Measurements from ENCODE around the gene DGKD. TPM values are rescaled to one million over a fixed set of nuclear protein-coding genes. Genes with fewer than 3 reads are reported as not detected.

DGKD gene, protein sequence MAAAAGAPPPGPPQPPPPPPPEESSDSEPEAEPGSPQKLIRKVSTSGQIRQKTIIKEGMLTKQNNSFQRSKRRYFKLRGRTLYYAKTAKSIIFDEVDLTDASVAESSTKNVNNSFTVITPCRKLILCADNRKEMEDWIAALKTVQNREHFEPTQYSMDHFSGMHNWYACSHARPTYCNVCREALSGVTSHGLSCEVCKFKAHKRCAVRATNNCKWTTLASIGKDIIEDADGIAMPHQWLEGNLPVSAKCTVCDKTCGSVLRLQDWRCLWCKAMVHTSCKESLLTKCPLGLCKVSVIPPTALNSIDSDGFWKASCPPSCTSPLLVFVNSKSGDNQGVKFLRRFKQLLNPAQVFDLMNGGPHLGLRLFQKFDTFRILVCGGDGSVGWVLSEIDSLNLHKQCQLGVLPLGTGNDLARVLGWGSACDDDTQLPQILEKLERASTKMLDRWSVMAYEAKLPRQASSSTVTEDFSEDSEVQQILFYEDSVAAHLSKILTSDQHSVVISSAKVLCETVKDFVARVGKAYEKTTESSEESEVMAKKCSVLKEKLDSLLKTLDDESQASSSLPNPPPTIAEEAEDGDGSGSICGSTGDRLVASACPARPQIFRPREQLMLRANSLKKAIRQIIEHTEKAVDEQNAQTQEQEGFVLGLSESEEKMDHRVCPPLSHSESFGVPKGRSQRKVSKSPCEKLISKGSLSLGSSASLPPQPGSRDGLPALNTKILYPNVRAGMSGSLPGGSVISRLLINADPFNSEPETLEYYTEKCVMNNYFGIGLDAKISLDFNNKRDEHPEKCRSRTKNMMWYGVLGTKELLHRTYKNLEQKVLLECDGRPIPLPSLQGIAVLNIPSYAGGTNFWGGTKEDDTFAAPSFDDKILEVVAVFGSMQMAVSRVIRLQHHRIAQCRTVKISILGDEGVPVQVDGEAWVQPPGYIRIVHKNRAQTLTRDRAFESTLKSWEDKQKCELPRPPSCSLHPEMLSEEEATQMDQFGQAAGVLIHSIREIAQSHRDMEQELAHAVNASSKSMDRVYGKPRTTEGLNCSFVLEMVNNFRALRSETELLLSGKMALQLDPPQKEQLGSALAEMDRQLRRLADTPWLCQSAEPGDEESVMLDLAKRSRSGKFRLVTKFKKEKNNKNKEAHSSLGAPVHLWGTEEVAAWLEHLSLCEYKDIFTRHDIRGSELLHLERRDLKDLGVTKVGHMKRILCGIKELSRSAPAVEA
- total RNA-seq (10 to 100 TPM; 26.0 to 32.3 TPM), polyA plus RNA-seq (ENCODE audit: insufficient read length in 2 of 2) (10 to 100 TPM; 55.4 to 75.0 TPM)
- long read RNA-seq, donor 1, full-length matches to known transcripts: 5 of 10 reads
- long read RNA-seq, donor 1, partial matches to known transcripts: 5 of 10 reads
- long read RNA-seq, donor 1, other reads (novel, unspliced or antisense): 0 of 10 reads
- long read RNA-seq, donor 2: 0 reads
- long read RNA-seq, donor 3, partial matches to known transcripts: 14 of 14 reads
- long read RNA-seq, donor 3, other reads (novel, unspliced or antisense): 0 of 14 reads
- long read RNA-seq, donor 4: 0 reads

DNA sequence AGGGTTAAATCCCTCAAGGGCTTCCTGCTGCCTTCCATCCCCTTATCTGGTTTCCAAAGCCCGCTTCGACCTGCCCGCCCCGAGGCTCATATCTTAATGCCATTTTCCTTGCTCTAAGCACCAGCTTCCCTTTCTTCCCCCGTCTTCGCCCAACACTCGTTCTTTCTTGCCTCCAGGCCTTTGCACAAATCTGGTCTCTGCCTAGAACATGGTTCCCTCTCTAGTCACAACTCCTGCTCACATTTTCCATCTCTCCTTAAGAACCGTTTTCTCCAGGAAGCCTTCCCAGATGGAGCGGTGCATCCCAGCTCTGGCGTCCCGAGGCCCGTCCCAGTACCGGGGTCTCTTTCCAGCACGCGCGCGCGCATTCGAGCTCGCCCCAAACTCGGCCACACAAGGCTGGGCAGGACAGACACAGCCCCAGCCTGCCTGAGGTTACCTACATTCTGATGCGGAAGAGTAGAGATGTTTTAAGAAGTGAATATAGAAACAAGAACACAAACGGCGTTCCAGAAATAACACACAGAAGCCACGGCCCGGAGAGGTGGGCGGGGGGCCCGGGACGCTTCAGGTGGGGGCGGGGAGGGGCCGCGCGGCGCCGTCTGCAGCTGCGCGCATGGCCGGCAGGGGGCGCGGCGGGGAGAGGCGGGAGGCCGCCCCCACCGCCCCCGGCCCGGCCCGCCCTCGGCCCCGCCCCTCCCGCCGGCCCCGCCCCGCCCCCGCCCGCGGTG, at the start of gene DGKD:
TSS of gene DGKD (plus strand) at position 726 of the 731 bp plus-strand sequence. CDS start 25 bp downstream, outside the sequence.
- 2% methylated on average over 51 of the region's 56 CpGs for WGBS (ENCODE audit: insufficient coverage)
- DNase-seq (ENCODE audit: low read depth in 4 of 6, low spot score in 6 of 6): peak; percentile 47 to 89 (median 66)
- Histone ChIP-seq H3K4me3 (ENCODE audit: low read depth, low read length) (peak within 1 kb of the TSS; percentile 63), H3K27ac (ENCODE audit: low read depth, low read length) (peak within 1 kb of the TSS; percentile 7), H3K9me3 (ENCODE audit: control insufficient read depth, insufficient read depth, low read length) (no peaks in the 10 kb centered on the region), H3K4me1 (ENCODE audit: control insufficient read depth, insufficient read depth, low read length) (peaks cover 26% of the 10 kb centered on the region), H3K36me3 (ENCODE audit: control insufficient read depth, insufficient read depth, low read length) (no peaks in the 10 kb centered on the region), H3K27me3 (ENCODE audit: control insufficient read depth, insufficient read depth, low read length) (no peaks in the 10 kb centered on the region)

DNA sequence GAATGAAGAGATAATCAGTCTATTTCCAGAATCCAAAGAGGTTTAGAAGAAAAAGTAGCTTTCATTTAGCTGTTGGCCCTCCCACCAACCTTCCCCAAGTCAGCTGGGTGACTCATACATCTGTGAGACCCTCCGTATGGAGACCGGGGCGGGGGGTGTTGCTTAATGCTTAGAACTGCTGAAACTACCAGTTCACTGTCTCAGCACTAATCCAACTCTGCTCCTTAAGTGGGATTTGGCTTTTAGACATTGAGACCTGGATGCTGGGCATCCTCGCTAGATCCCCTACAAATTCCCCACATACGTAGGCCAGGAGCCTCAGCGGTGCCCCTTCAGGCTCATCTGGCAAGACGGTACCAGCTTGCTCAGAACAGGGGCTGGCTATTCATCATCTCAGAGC, 46.7 kb upstream of the DGKD start, which contains the start of gene SAG:
TSS of gene SAG (plus strand) at position 252 of the 400 bp plus-strand sequence. CDS start 1,374 bp downstream, outside the sequence.
- 90% methylated on average over 6 of the region's 7 CpGs for WGBS (ENCODE audit: insufficient coverage)
- DNase-seq (ENCODE audit: low read depth in 4 of 6, low spot score in 6 of 6): no peak
- H3K36me3 ChIP-seq (ENCODE audit: control insufficient read depth, insufficient read depth, low read length): no peaks in the 10 kb centered on the region
- no peaks in the 10 kb centered on the region for H3K4me1 ChIP-seq (ENCODE audit: control insufficient read depth, insufficient read depth, low read length)
- H3K4me3 ChIP-seq (ENCODE audit: low read depth, low read length): no peak within 1 kb of the TSS
- H3K9me3 ChIP-seq (ENCODE audit: control insufficient read depth, insufficient read depth, low read length): no peaks in the 10 kb centered on the region
- no peak within 1 kb of the TSS for H3K27ac ChIP-seq (ENCODE audit: low read depth, low read length)
- no peaks in the 10 kb centered on the region for H3K27me3 ChIP-seq (ENCODE audit: control insufficient read depth, insufficient read depth, low read length)

DNA sequence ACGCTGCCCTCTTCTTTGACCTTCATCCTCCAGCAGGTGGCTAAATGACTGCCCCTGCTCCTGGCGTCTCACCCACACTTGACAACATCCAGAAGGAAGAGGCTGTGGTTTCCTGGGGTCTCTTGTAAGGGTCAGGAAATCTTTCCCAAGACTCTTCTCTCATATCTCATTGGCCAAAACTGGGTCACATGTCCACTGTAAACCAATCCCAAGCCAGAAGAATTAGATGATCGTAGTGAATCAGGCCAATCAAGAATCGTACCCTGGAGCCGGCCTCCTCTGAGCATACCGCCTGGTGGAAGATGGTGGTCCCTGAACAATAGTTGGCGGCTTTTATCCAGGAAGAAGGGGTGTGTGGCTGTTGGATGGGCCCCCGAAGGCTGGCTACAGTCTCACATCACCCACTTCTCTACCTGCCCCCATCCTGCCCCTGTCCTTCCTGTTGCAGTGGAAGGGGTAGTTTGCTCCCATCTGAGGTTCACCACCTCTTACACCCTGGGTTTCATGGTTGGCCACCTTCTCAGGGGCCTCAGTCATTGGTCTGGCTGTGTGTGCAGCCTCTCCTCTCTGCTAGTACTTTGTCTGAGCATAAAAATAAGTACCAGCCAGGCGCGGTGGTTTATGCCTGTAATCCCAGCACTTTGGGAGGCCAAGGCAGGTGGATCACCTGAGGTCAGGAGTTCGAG, 42.9 kb upstream of the DGKD start:
- Histone ChIP-seq H3K36me3 (ENCODE audit: control insufficient read depth, insufficient read depth, low read length) (no peaks in the 10 kb centered on the region), H3K27ac (ENCODE audit: low read depth, low read length) (no peak overlapping the region), H3K4me3 (ENCODE audit: low read depth, low read length) (no peak overlapping the region), H3K27me3 (ENCODE audit: control insufficient read depth, insufficient read depth, low read length) (no peaks in the 10 kb centered on the region), H3K4me1 (ENCODE audit: control insufficient read depth, insufficient read depth, low read length) (no peaks in the 10 kb centered on the region), H3K9me3 (ENCODE audit: control insufficient read depth, insufficient read depth, low read length) (no peaks in the 10 kb centered on the region)
- DNase-seq (ENCODE audit: low read depth in 4 of 6, low spot score in 6 of 6): no peak
- 100% methylated on average over 1 of the region's 11 CpGs for WGBS (ENCODE audit: insufficient coverage)

DNA sequence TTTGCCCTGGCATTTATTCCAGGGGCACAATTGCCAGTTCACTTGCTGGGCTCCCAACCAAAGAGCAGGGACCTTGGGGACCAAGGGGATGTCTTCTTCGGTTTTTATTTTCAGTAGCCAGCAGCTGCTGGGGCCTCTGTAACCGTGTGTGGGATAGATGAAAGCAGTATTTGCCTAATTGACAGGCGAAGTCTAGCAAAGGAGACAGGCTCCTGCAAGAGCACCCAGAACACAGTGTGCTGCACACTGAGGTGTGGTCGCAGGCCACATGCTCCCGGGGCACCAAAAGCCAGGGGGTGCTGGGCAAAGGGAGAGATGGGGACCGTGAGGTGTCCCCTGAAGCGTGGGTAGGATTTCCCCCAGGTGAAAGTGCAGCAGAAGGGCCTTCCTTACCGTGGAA, 41.4 kb upstream of the DGKD start:
- Histone ChIP-seq H3K36me3 (ENCODE audit: control insufficient read depth, insufficient read depth, low read length) (no peaks in the 10 kb centered on the region), H3K4me3 (ENCODE audit: low read depth, low read length) (no peak overlapping the region), H3K4me1 (ENCODE audit: control insufficient read depth, insufficient read depth, low read length) (no peaks in the 10 kb centered on the region), H3K27ac (ENCODE audit: low read depth, low read length) (no peak overlapping the region), H3K27me3 (ENCODE audit: control insufficient read depth, insufficient read depth, low read length) (no peaks in the 10 kb centered on the region), H3K9me3 (ENCODE audit: control insufficient read depth, insufficient read depth, low read length) (no peaks in the 10 kb centered on the region)
- no peak for DNase-seq (ENCODE audit: low read depth in 4 of 6, low spot score in 6 of 6)
- WGBS (ENCODE audit: insufficient coverage): 73% methylated on average over 8 of the region's 8 CpGs

DNA sequence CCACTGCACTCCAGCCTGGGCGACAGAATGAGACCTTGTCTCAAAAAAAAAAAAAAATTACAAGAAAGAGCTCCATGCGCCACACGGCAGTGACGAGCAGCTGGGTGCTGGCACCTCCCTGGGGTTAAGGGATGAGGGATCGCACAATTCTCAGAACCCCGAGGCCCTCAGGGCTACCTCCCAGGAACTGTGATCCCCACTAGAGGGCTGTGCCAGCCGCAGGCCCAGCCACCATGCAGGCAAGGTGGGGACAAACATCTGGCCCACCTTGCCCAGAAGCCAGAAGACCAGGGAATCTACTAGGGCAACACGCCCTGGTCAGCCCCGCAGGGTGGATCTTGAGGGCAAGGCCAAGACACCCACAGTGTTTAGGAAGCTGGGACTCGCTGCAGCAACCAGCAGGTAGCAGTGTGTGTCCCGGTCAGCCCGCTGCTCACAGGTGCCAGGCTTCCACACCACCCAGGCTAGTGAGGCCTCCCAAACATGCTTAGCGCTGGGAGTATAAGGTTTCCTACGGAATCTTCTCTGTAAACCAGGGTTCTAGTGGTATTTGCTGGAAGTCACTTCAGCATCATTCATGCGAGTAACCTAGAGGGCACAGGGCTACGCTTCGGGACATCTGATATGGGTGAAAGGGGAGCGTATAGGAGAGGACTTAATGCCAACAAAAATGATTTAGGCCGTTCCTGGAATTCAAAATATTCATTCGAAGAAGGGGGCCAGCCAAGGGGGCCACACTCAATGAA, 39.9 kb upstream of the DGKD start:
- no peaks in the 10 kb centered on the region for H3K27me3 ChIP-seq (ENCODE audit: control insufficient read depth, insufficient read depth, low read length)
- no peak overlapping the region for H3K27ac ChIP-seq (ENCODE audit: low read depth, low read length)
- WGBS (ENCODE audit: insufficient coverage): 92% methylated on average over 17 of the region's 20 CpGs
- no peak overlapping the region for H3K4me3 ChIP-seq (ENCODE audit: low read depth, low read length)
- H3K4me1 ChIP-seq (ENCODE audit: control insufficient read depth, insufficient read depth, low read length): no peaks in the 10 kb centered on the region
- no peaks in the 10 kb centered on the region for H3K9me3 ChIP-seq (ENCODE audit: control insufficient read depth, insufficient read depth, low read length)
- no peaks in the 10 kb centered on the region for H3K36me3 ChIP-seq (ENCODE audit: control insufficient read depth, insufficient read depth, low read length)
- DNase-seq (ENCODE audit: low read depth in 4 of 6, low spot score in 6 of 6): no peak

DNA sequence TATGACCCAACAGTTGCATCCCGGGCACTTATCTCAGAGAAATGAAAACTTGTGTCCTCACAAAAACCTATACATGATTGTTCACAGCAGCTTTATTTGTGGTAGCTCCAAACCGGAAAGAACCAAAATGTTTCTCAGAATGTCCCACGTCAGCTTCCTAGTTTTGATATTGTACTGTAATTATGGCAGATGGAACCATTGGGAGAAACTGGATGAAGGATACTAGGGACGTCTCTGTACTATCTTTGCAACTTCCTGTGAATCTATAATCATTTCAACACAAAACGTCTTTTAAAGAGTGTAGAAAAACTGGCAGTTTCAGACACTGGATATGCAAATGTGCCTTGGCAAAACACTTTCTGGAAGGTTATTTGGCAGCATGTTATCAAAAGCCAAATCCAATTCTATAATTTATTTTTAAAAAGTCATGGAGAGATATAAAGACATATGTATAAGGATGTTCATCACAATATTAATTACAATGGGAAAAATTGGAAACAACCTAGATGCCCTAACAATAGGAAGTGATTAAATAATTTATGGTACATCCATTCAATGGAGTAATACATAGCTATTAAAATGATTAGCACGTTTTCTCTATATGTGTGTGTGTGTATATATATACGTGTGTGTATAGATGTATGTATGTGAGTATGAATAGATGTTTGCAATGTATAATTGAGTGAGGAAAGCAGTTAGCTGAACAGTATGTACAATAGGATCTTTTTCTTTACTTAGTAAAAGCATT, 36.9 kb upstream of the DGKD start:
- H3K27me3 ChIP-seq (ENCODE audit: control insufficient read depth, insufficient read depth, low read length): no peaks in the 10 kb centered on the region
- H3K9me3 ChIP-seq (ENCODE audit: control insufficient read depth, insufficient read depth, low read length): no peaks in the 10 kb centered on the region
- no peaks in the 10 kb centered on the region for H3K4me1 ChIP-seq (ENCODE audit: control insufficient read depth, insufficient read depth, low read length)
- H3K36me3 ChIP-seq (ENCODE audit: control insufficient read depth, insufficient read depth, low read length): no peaks in the 10 kb centered on the region
- no peak overlapping the region for H3K27ac ChIP-seq (ENCODE audit: low read depth, low read length)
- 70% methylated on average over 2 of the region's 7 CpGs for WGBS (ENCODE audit: insufficient coverage)
- H3K4me3 ChIP-seq (ENCODE audit: low read depth, low read length): no peak overlapping the region
- peak in 1 of 6 donors; percentile 79 for DNase-seq (ENCODE audit: low read depth in 4 of 6, low spot score in 6 of 6)

DNA sequence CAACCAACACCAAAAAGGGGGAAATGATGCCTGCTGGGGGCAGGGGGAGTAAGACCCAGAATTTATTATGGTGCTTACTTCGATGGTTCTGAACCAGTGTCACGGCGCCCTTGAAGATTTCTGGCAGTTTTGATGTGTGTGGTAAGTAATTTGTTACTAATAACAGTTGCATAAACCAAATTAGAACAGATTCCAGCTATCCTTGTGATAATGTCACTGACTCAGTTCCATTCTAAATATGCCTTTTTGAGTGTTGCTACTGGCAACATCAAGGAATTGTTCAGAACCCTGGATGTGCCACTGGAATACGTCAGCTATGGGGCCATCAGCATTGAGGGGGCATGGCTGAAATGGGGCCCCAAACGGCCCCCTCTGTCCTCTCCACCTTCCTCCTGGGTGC, 35.0 kb upstream of the DGKD start:
- Histone ChIP-seq H3K4me1 (ENCODE audit: control insufficient read depth, insufficient read depth, low read length) (no peaks in the 10 kb centered on the region), H3K27me3 (ENCODE audit: control insufficient read depth, insufficient read depth, low read length) (no peaks in the 10 kb centered on the region), H3K9me3 (ENCODE audit: control insufficient read depth, insufficient read depth, low read length) (no peaks in the 10 kb centered on the region), H3K36me3 (ENCODE audit: control insufficient read depth, insufficient read depth, low read length) (no peaks in the 10 kb centered on the region), H3K27ac (ENCODE audit: low read depth, low read length) (no peak overlapping the region), H3K4me3 (ENCODE audit: low read depth, low read length) (no peak overlapping the region)
- DNase-seq (ENCODE audit: low read depth in 4 of 6, low spot score in 6 of 6): no peak
- 62% methylated on average over 2 of the region's 5 CpGs for WGBS (ENCODE audit: insufficient coverage)

All from spinal cord (tissue), 10 donors.